ENCODE data around the gene UGT8. TPM values are rescaled to one million over a fixed set of nuclear protein-coding genes. Genes with fewer than 3 reads are reported as not detected.
A peak's percentile ranks its signal among the peaks of the same experiment; 100 is the strongest.

The UGT8 gene
- total RNA-seq, 1 donor from 2014 or later = not detected

DNA sequence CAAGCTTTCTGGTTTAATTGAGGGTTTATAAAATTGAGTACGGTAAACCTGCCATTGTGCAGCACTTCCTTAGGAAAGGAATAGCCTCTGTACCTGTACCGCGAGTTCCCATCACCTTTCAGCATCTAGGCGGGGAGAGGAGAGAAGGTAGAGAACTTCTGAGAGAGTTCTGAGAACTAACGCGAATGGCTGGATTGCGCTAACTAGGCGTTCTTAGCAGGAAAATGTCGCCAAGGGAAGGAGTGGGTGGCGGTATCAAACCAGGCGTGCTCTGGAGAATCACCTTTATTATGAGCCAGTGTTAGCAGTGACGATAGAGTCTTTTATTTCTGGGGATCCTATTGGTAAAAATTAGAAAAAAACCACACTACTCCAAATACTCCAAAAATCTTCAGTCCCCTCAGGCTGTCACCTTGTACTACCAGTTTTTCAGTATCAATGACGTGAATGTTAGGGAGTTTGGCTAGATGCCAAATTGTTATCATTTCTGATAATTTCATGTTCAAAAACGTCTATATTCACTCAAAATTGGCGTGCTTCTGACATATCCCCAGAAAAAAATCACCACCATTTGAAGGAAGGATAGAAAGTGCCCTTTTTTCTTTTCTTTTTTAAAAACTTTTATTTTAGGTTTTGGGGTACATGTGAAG lies 1.4 kb downstream of the UGT8 start:
- DNase-seq (ENCODE audit: low spot score in 2 of 2) = no peak
- H3K4me1 ChIP-seq = peaks cover 0 to 2% of the 10 kb centered on the region in 2 donors
- no peak overlapping the region for H3K27ac ChIP-seq
- peaks cover 8% of the 10 kb centered on the region for H3K27me3 ChIP-seq
- H3K36me3 ChIP-seq = no peaks in the 10 kb centered on the region
- intact Hi-C loops (cut with DNase I) = no loop called here
- peak overlapping the region in 1 of 2 donors; percentile 76 for H3K4me3 ChIP-seq
- H3K9me3 ChIP-seq = no peaks in the 10 kb centered on the region
- TF ChIP-seq, protein P1, sequence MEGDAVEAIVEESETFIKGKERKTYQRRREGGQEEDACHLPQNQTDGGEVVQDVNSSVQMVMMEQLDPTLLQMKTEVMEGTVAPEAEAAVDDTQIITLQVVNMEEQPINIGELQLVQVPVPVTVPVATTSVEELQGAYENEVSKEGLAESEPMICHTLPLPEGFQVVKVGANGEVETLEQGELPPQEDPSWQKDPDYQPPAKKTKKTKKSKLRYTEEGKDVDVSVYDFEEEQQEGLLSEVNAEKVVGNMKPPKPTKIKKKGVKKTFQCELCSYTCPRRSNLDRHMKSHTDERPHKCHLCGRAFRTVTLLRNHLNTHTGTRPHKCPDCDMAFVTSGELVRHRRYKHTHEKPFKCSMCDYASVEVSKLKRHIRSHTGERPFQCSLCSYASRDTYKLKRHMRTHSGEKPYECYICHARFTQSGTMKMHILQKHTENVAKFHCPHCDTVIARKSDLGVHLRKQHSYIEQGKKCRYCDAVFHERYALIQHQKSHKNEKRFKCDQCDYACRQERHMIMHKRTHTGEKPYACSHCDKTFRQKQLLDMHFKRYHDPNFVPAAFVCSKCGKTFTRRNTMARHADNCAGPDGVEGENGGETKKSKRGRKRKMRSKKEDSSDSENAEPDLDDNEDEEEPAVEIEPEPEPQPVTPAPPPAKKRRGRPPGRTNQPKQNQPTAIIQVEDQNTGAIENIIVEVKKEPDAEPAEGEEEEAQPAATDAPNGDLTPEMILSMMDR (IDR thresholded peaks at IDR 0.05) = no peak

DNA sequence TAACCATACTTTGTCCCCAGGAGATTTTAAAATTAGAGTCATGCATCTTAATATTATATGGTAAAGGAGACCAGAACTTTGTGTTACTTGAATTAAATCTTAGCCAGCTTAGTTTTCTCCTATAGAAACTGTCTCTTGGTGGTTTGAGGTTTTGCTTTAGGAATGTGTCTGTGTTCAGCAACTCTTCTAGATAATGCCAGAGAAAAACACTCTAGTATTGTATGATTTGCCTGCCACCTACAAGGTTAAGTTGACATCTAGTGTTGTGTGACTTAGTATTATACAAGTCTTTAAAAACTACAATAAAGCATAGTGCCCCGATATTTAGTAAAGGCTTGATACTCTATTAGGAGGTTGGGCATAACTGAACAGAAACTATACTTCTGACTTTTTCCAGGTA lies 2.1 kb downstream of the UGT8 start:
- TF ChIP-seq, protein P1 (IDR thresholded peaks at IDR 0.05) = no peak
- Histone ChIP-seq H3K4me3 (no peak overlapping the region), H3K4me1 (peaks cover 0 to 2% of the 10 kb centered on the region in 2 donors), H3K27me3 (peaks cover 8% of the 10 kb centered on the region), H3K36me3 (no peaks in the 10 kb centered on the region), H3K9me3 (no peaks in the 10 kb centered on the region), H3K27ac (no peak overlapping the region)
- no peak for DNase-seq (ENCODE audit: low spot score in 2 of 2)
- intact Hi-C loops (cut with DNase I) = no loop called here

- Histone ChIP-seq H3K36me3 (no peaks in the 10 kb centered on the region), H3K27ac (no peak overlapping the region), H3K9me3 (no peaks in the 10 kb centered on the region), H3K27me3 (peaks cover 8% of the 10 kb centered on the region), H3K4me3 (no peak overlapping the region), H3K4me1 (peaks cover 0 to 2% of the 10 kb centered on the region in 2 donors)
- TF ChIP-seq, protein P1 (IDR thresholded peaks at IDR 0.05) = no peak
- intact Hi-C loops (cut with DNase I) = no loop called here
- no peak for DNase-seq (ENCODE audit: low spot score in 2 of 2)
Observed at GRCh38 chr4:114601304-114602052, 2.9 kb downstream of the UGT8 start.

- Histone ChIP-seq H3K36me3 (no peaks in the 10 kb centered on the region), H3K27me3 (peaks cover under 1% of the 10 kb centered on the region), H3K9me3 (no peaks in the 10 kb centered on the region), H3K4me3 (no peak overlapping the region), H3K27ac (no peak overlapping the region), H3K4me1 (no peaks in the 10 kb centered on the region)
- intact Hi-C loops (cut with DNase I) = no loop called here
- TF ChIP-seq, protein P1 (IDR thresholded peaks at IDR 0.05) = no peak
- DNase-seq (ENCODE audit: low spot score in 2 of 2) = no peak
Observed at GRCh38 chr4:114603497-114603896, 4.9 kb downstream of the UGT8 start.

GRCh38 chr4:114606245-114606644 lies 7.6 kb downstream of the UGT8 start:
- Histone ChIP-seq H3K36me3 (no peaks in the 10 kb centered on the region), H3K9me3 (no peaks in the 10 kb centered on the region), H3K27ac (no peak overlapping the region), H3K4me3 (no peak overlapping the region), H3K4me1 (no peaks in the 10 kb centered on the region), H3K27me3 (no peaks in the 10 kb centered on the region)
- no peak for DNase-seq (ENCODE audit: low spot score in 2 of 2)
- intact Hi-C loops (cut with DNase I) = no loop called here
- TF ChIP-seq, protein P1 (IDR thresholded peaks at IDR 0.05) = no peak
